ENCODE measurements around the gene EGR2. TPM values are rescaled to one million over a fixed set of nuclear protein-coding genes. Genes with fewer than 3 reads are reported as not detected.

EGR2 gene
- total RNA-seq, 1 experiment from 2014 or later, result 0.24 TPM

DNA sequence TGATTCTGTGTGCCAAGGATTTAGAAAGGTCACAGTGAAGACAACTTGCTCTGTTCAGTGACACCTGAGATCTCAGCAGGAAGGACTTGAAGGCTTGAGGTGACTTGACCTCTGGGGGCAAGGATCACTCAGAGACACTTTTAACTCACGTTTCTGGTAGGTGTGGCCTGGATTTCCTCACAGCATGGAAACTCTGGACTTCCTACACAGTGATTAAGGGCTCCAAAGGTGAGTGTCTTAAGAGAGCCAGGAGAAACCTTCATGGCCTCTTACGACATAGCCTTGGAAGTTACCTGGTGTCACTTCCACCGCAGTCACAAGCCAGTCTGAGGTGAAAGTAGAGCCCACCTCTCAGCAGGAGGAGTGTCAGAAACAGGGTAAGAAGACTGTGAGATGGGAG, 49.8 kb downstream of the EGR2 start:
- Histone ChIP-seq H3K36me3 (ENCODE audit: low read depth) (no peaks in the 10 kb centered on the region), H2AFZ (no peak overlapping the region), H3K4me2 (peak overlapping the region; percentile 8; the same call in 1 of the 2 replicates), H3K27me3 (ENCODE audit: insufficient read depth, low read depth) (no peaks in the 10 kb centered on the region), H3K79me2 (ENCODE audit: low read depth) (no peaks in the 10 kb centered on the region), H4K20me1 (ENCODE audit: insufficient read depth) (no peaks in the 10 kb centered on the region), H3K4me3 (no peak overlapping the region), H3K27ac (no peak overlapping the region), H3F3A (ENCODE audit: insufficient read depth, low read depth) (no peaks in the 10 kb centered on the region), H3K9me2 (ENCODE audit: insufficient read depth) (no peaks in the 10 kb centered on the region), H3K9me3 (ENCODE audit: insufficient read depth, low read depth) (no peaks in the 10 kb centered on the region), H3K4me1 (replicated peaks; ENCODE audit: insufficient read depth) (peaks cover 12% of the 10 kb centered on the region)
- ChIA-PET POLR2A (ENCODE audit: unreplicated experiment) (no interaction called here), CTCF (no interaction called here)
- DNase-seq, result peak in 1 of 2 experiments; percentile 31
- no peak for TF ChIP-seq EZH2 (IDR thresholded peaks at IDR 0.05; ENCODE audit: low read depth)
- TF ChIP-seq CTCF (conservative IDR thresholded peaks at IDR 0.05), result no peak
- BruUV-seq (replicated peaks), result no TSS peak
- intact Hi-C loops (cut with micrococcal nuclease; ENCODE audit: unreplicated experiment), result no loop called here

GRCh38 chr10:62765726-62766125, 50.4 kb downstream of the EGR2 start:
- H2AFZ ChIP-seq, result no peak overlapping the region
- peaks cover 18% of the 10 kb centered on the region for H3K4me1 ChIP-seq (replicated peaks; ENCODE audit: insufficient read depth)
- H3K27ac ChIP-seq, result no peak overlapping the region
- ChIA-PET POLR2A (ENCODE audit: unreplicated experiment) (no interaction called here), CTCF (no interaction called here)
- no peak overlapping the region for H3K4me3 ChIP-seq
- H3K79me2 ChIP-seq (ENCODE audit: low read depth), result no peaks in the 10 kb centered on the region
- intact Hi-C loops (cut with micrococcal nuclease; ENCODE audit: unreplicated experiment), result no loop called here
- no TSS peak for BruUV-seq (replicated peaks)
- H3K9me2 ChIP-seq (ENCODE audit: insufficient read depth), result no peaks in the 10 kb centered on the region
- TF ChIP-seq EZH2 (IDR thresholded peaks at IDR 0.05; ENCODE audit: low read depth) (no peak), CTCF (conservative IDR thresholded peaks at IDR 0.05) (no peak)
- no peak for DNase-seq
- no peaks in the 10 kb centered on the region for H3K9me3 ChIP-seq (ENCODE audit: insufficient read depth, low read depth)
- H3F3A ChIP-seq (ENCODE audit: insufficient read depth, low read depth), result no peaks in the 10 kb centered on the region
- no peaks in the 10 kb centered on the region for H3K27me3 ChIP-seq (ENCODE audit: insufficient read depth, low read depth)
- no peaks in the 10 kb centered on the region for H4K20me1 ChIP-seq (ENCODE audit: insufficient read depth)
- H3K4me2 ChIP-seq, result no peak overlapping the region
- no peaks in the 10 kb centered on the region for H3K36me3 ChIP-seq (ENCODE audit: low read depth)

- Histone ChIP-seq H3K9me3 (ENCODE audit: insufficient read depth, low read depth) (no peaks in the 10 kb centered on the region), H4K20me1 (ENCODE audit: insufficient read depth) (no peaks in the 10 kb centered on the region), H3K4me1 (replicated peaks; ENCODE audit: insufficient read depth) (peaks cover 18% of the 10 kb centered on the region), H3K4me3 (no peak overlapping the region), H3K4me2 (no peak overlapping the region), H3K9me2 (ENCODE audit: insufficient read depth) (no peaks in the 10 kb centered on the region), H3F3A (ENCODE audit: insufficient read depth, low read depth) (no peaks in the 10 kb centered on the region), H2AFZ (no peak overlapping the region), H3K79me2 (ENCODE audit: low read depth) (no peaks in the 10 kb centered on the region), H3K36me3 (ENCODE audit: low read depth) (no peaks in the 10 kb centered on the region), H3K27me3 (ENCODE audit: insufficient read depth, low read depth) (no peaks in the 10 kb centered on the region), H3K27ac (no peak overlapping the region)
- no peak for DNase-seq
- ChIA-PET CTCF (no interaction called here), POLR2A (ENCODE audit: unreplicated experiment) (no interaction called here)
- BruUV-seq (replicated peaks), result no TSS peak
- TF ChIP-seq EZH2 (IDR thresholded peaks at IDR 0.05; ENCODE audit: low read depth), result no peak
- no peak for TF ChIP-seq CTCF (conservative IDR thresholded peaks at IDR 0.05)
- intact Hi-C loops (cut with micrococcal nuclease; ENCODE audit: unreplicated experiment), result no loop called here
Observed at GRCh38 chr10:62764011-62764410, 52.2 kb downstream of the EGR2 start.

Measured in PC-9 (cell line).